AG04450 (cell line): ENCODE results near the gene TSHZ1. TPM values are rescaled to one million over a fixed set of nuclear protein-coding genes. Genes with fewer than 3 reads are reported as not detected.

Experiments used
- CTCF ChIA-PET: fragments of 300-600, 350-600 bp; formaldehyde crosslinking; extraction: SDS; loops from one replicate; lab custom pipeline; 2022; ENCODE audit warnings: antibody characterized with exemption, inconsistent platforms; lab: Charles Lee
- POLR2A ChIA-PET: fragments of 350-600 bp; formaldehyde crosslinking; extraction: SDS; loops from one replicate; lab custom pipeline; 2021; ENCODE audit warnings: antibody characterized with exemption, inconsistent platforms; lab: Yijun Ruan, JAX
- DNase-seq: peaks from one replicate; pipeline ENCODE4 v3.0.0-alpha.2; 2011; ENCODE audit warnings: low read depth, low spot score
- H3K27ac ChIP-seq: one replicate; pipeline ENCODE4 v1.5.1; 2012; ENCODE audit warnings: low read depth, low read length, control low read depth
- H3K27me3 ChIP-seq: one replicate; pipeline ENCODE4 v1.6.0; 2012; ENCODE audit warnings: low read length; ENCODE audit not compliant: control insufficient read depth, insufficient read depth
- H3K4me3 ChIP-seq: 2 replicates; pipeline ENCODE4 v1.5.1; 2011; ENCODE audit warnings: mild to moderate bottlenecking, low read depth, low read length, control low read depth
- H3K9me3 ChIP-seq: 2 replicates; pipeline ENCODE4 v1.5.1; 2012; ENCODE audit warnings: low read length; ENCODE audit not compliant: control insufficient read depth, insufficient read depth
- polyA plus RNA-seq: library from polyadenylated mRNA; depleted of rRNA; stranded (reverse); fragments of >200 nt; gene quantifications from 2 replicates; pipeline ENCODE4 v1.2.3, GENCODE V29; 2011
- TF ChIP-seq, protein P1 (sequence below): IDR thresholded peaks from 2 replicates; pipeline ENCODE4 v1.5.1; 2011; ENCODE audit warnings: low read depth, low read length, control low read depth, inconsistent platforms

TSHZ1 gene
- polyA plus RNA-seq, 1 experiment: 3.9 TPM

DNA sequence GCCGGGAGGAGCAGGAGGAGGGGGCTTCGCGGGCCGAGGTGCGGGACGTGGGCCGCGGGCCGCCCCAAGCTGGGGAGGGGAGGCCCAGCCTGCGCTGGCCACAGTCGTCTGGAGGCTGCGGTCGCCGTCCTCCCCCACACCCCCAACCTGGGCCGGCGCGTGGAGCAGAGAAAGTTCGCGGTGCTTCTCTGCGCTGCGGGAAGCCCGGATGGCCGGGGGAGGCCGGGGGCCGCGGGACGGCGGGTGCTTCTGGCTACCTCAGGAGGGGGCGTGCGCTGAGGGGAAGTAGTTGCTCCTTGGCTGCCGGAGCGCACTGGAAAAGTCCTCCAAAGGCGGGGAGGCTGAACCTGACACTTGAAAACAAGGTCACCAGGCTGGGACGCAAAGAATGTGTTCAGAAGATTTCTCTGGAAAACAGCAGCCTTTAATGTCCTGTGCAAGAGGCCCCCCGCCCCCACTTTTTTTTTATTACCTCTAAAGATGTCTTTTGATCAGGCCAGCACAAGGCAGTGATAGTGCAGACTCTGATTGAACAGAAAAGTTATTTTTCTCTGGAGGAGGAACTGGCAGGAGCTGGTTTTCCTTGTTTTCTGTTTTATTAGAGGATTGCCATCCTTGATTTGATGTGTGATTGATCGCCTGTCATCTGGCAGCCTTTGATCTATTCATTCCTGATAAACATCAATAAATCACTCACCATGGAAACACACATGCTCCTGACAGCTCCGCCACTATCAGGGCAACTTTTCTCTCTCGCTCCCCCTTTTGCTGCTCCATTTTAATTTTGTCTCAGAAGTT lies 1.6 kb downstream of the TSHZ1 start:
- CTCF ChIA-PET: interaction anchor here (0.6 to 0.8 kb wide), 2 partner anchors 162 to 1044 kb away, joined by 3 to 4 read pairs; no protein-coding TSS in a partner anchor
- TF ChIP-seq, protein P1, sequence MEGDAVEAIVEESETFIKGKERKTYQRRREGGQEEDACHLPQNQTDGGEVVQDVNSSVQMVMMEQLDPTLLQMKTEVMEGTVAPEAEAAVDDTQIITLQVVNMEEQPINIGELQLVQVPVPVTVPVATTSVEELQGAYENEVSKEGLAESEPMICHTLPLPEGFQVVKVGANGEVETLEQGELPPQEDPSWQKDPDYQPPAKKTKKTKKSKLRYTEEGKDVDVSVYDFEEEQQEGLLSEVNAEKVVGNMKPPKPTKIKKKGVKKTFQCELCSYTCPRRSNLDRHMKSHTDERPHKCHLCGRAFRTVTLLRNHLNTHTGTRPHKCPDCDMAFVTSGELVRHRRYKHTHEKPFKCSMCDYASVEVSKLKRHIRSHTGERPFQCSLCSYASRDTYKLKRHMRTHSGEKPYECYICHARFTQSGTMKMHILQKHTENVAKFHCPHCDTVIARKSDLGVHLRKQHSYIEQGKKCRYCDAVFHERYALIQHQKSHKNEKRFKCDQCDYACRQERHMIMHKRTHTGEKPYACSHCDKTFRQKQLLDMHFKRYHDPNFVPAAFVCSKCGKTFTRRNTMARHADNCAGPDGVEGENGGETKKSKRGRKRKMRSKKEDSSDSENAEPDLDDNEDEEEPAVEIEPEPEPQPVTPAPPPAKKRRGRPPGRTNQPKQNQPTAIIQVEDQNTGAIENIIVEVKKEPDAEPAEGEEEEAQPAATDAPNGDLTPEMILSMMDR: no peak
- Histone ChIP-seq H3K4me3 (peak overlapping the region; percentile 68), H3K27me3 (no peaks in the 10 kb centered on the region), H3K27ac (no peak overlapping the region), H3K9me3 (no peaks in the 10 kb centered on the region; the same call in 1 of the 2 replicates)
- no peak for DNase-seq
- POLR2A ChIA-PET: interaction anchor here (0.7 kb wide), 1 partner anchor 14 kb away, joined by 4 read pairs; no protein-coding TSS in a partner anchor

DNA sequence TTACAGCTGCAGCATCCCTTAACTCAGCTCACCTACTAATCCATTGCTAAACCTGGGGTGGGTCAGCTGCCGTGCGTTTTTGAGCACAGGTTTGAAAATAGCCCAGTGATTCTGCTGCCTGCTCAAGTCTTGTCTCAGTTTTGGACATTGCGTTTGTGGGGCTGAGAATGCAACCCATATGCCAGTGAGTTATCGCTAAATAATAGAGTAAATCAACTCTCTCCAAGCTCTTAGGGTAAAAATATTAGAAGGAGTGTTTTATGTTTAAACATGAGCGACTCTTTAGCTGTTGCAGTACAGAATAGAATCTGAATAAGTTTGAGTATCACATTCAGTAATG lies 2.1 kb downstream of the TSHZ1 start:
- Histone ChIP-seq H3K27me3 (no peaks in the 10 kb centered on the region), H3K4me3 (peak overlapping the region; percentile 68), H3K9me3 (no peaks in the 10 kb centered on the region; the same call in 1 of the 2 replicates), H3K27ac (no peak overlapping the region)
- POLR2A ChIA-PET: interaction anchor here (0.7 kb wide), 1 partner anchor 13 kb away, joined by 4 read pairs; no protein-coding TSS in a partner anchor
- no peak for DNase-seq
- CTCF ChIA-PET: interaction anchor here (0.6 to 0.8 kb wide), 2 partner anchors 161 to 1043 kb away, joined by 3 to 4 read pairs; no protein-coding TSS in a partner anchor
- TF ChIP-seq, protein P1: no peak

DNA sequence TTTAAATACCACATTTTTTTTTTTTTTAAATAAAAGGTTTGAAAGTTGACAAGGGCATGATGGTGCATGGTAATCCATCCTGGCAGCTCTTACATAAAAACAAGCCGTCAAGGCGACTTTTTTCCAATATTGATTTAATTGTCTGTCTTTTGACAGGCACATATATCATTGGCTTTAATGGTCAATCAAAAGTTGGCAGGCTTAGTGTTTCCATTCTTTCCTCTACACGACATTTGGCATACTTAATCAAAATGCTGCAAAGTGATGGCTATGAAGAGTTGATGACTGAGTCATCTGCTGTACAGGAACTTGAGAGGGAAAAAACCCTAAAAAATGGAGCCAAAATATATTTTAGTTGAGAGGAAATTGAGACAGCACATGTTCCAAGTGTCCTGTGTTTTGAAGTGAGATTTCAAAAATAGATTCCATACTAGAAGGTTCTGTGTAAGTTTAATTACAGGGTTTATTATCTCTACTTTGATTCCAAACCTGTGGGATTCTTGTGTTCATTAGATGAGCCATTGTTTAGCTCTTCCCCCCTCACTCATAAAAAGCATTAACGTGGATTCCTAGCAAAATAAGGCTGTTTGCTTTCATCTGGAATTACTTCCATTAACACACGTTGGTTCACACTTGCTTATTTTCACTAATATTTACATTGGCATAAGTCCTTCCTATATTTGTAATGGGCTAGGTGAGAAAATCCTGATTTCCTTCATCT lies 3.2 kb downstream of the TSHZ1 start:
- CTCF ChIA-PET: no interaction called here
- POLR2A ChIA-PET: no interaction called here
- Histone ChIP-seq H3K27ac (no peak overlapping the region), H3K9me3 (no peaks in the 10 kb centered on the region), H3K27me3 (no peaks in the 10 kb centered on the region), H3K4me3 (no peak overlapping the region)
- DNase-seq: no peak
- TF ChIP-seq, protein P1: no peak

DNA sequence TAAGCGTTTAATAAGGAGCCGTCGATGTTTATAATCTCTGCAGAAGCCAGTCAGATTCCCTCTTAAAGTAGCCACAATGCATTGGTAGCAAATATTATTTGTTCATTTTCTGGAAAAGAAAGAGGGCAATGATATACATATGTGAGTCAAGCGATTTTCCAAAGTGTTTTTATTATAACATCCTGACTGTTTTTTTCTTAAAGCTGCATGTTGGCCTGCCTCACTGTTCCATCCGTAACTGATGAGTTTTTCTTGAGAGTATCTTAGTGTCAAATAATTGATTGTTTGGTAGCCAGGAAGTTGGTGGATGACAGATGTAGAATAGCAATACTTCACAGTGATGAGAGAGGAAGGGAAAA lies 3.7 kb downstream of the TSHZ1 start:
- ChIA-PET CTCF (no interaction called here), POLR2A (no interaction called here)
- TF ChIP-seq, protein P1: no peak
- Histone ChIP-seq H3K9me3 (no peaks in the 10 kb centered on the region), H3K27me3 (no peaks in the 10 kb centered on the region), H3K27ac (no peak overlapping the region), H3K4me3 (no peak overlapping the region)
- no peak for DNase-seq
